Mesodermal cell (in vitro differentiated cells): ENCODE measurements around the gene TBX20.
A peak's percentile ranks its signal among the peaks of the same experiment; 100 is the strongest.

Experiments used
- H3K27ac ChIP-seq: 2 replicates; pipeline ENCODE4 v1.7.0; 2013; ENCODE audit warnings: mild to moderate bottlenecking, low read depth, low read length, moderate library complexity; ENCODE audit not compliant: severe bottlenecking
- H3K36me3 ChIP-seq: 2 replicates; pipeline ENCODE4 v1.7.1; 2013; ENCODE audit warnings: mild to moderate bottlenecking, low read length, moderate library complexity; ENCODE audit not compliant: control insufficient read depth, insufficient read depth
- H3K4me1 ChIP-seq: one replicate; pipeline ENCODE4 v1.7.1; 2013; ENCODE audit warnings: mild to moderate bottlenecking, low read length; ENCODE audit not compliant: insufficient read depth, control insufficient read depth, poor library complexity, severe bottlenecking
- H3K4me3 ChIP-seq: 2 replicates; pipeline ENCODE4 v1.7.0; 2013; ENCODE audit warnings: low read length, control low read depth, mild to moderate bottlenecking; ENCODE audit not compliant: insufficient read depth, poor library complexity, severe bottlenecking; ENCODE audit errors: extremely low read depth
- H3K9me3 ChIP-seq: 2 replicates; pipeline ENCODE4 v1.7.1; 2013; ENCODE audit warnings: mild to moderate bottlenecking, low read length, moderate library complexity; ENCODE audit not compliant: control insufficient read depth
- WGBS, 2 experiments: methylation state at CpG; one replicate each; pipeline ENCODE4 v1.1.5; 2013; ENCODE audit warnings: missing lambda C conversion rate in 2 of 2; ENCODE audit not compliant: insufficient coverage in 2 of 2; 5-methylcytosine and 5-hydroxymethylcytosine counted together

Gene TBX20

GRCh38 chr7:35254496-35255442, 869 bp upstream of the TBX20 start:
- Histone ChIP-seq H3K4me1 (peaks cover 28% of the 10 kb centered on the region), H3K9me3 (no peaks in the 10 kb centered on the region), H3K36me3 (no peaks in the 10 kb centered on the region), H3K27ac (peak overlapping the region; percentile 85), H3K4me3 (peak overlapping the region; percentile 65)
- 2 to 4% methylated on average over 35 to 39 of the region's 45 CpGs for WGBS, 2 experiments

- Histone ChIP-seq H3K36me3 (no peaks in the 10 kb centered on the region), H3K4me3 (peak overlapping the region; percentile 65), H3K9me3 (no peaks in the 10 kb centered on the region), H3K4me1 (peaks cover 38% of the 10 kb centered on the region), H3K27ac (no peak overlapping the region)
- WGBS, 2 experiments = 0 to 1% methylated on average over 9 to 19 of the region's 21 CpGs
Observed at GRCh38 chr7:35253460-35253709, 515 bp downstream of the TBX20 start.

DNA sequence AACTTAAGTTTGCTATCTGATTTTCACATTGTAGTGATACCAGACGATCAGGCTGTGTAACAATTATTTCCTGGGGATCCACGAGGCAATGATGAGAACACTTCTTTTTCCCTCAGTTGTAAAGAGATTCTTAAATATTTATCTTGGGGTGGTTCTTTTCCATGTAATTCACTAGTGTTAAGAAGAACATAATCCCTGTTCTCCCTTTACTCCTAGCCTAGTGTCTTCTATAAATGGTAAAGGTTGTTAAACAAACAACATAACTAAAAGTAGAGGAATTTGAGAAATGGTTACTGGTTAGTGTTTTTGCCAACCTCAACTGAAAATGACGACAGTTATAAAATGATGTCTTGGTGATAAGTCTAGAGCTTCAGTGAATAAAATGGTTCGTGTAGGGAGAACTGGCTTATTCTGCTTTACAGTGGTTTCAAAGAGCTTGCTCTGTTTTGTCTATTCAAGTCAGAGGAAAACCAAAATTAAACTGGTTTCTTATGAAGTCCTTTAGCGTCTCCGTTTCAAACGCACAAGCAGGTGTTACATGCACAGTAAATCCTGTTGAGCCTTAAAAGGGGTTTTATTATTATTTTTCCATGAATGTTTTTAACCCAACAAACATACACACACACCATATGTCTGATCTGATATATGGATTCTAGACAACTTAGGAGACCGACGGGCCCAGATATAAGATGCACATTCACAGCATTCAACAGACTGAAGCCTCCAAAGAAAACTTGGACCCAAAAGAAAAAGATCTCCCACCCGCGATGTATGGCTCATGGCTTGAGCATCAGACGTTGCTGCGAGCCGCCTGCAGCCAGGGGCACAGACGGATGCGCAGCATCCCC, 1.1 kb downstream of the TBX20 start:
- peak overlapping the region; percentile 65 for H3K4me3 ChIP-seq
- no peak overlapping the region for H3K27ac ChIP-seq
- 1 to 3% methylated on average over 10 to 16 of the region's 16 CpGs for WGBS, 2 experiments
- no peaks in the 10 kb centered on the region for H3K36me3 ChIP-seq
- no peaks in the 10 kb centered on the region for H3K9me3 ChIP-seq
- peaks cover 36% of the 10 kb centered on the region for H3K4me1 ChIP-seq

- no peaks in the 10 kb centered on the region for H3K9me3 ChIP-seq
- H3K27ac ChIP-seq = no peak overlapping the region
- H3K4me3 ChIP-seq = peak overlapping the region; percentile 65
- H3K36me3 ChIP-seq = no peaks in the 10 kb centered on the region
- WGBS, 2 experiments = 4 to 14% methylated on average over 2 of the region's 5 CpGs
- H3K4me1 ChIP-seq = peaks cover 27% of the 10 kb centered on the region
Observed at GRCh38 chr7:35251606-35252310, 2.1 kb downstream of the TBX20 start.

DNA sequence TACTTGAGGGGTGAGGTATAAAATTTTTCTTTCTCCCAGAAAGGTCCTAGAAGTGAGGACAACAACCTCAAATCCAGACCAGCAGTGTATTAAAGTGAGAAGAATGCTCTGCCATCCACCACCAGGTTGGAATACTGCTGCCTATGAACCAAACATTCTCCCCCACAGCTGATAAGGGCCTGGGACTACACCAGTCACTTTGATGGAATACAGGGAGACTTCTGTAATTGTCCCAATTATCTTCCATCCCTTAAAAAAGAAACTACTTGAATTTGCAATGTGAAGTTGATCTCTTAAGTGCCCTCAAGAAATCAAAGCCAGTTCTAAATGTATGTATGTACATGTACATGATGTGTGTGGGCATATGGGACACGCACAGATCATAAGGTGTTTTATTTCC, 3.0 kb downstream of the TBX20 start:
- peaks cover 27% of the 10 kb centered on the region for H3K4me1 ChIP-seq
- H3K9me3 ChIP-seq = no peaks in the 10 kb centered on the region
- H3K27ac ChIP-seq = no peak overlapping the region
- WGBS, 2 experiments = 71% methylated on average over 1 of the region's 1 CpG; no CpG with 5 or more reads in 1 of the 2 experiments
- H3K4me3 ChIP-seq = peak overlapping the region; percentile 65
- no peaks in the 10 kb centered on the region for H3K36me3 ChIP-seq

- peaks cover 4% of the 10 kb centered on the region for H3K36me3 ChIP-seq
- peaks cover 27% of the 10 kb centered on the region for H3K4me1 ChIP-seq
- no CpG with 5 or more reads among the region's 2 CpGs for WGBS, 2 experiments
- peak overlapping the region; percentile 65 for H3K4me3 ChIP-seq
- no peaks in the 10 kb centered on the region for H3K9me3 ChIP-seq
- no peak overlapping the region for H3K27ac ChIP-seq
Observed at GRCh38 chr7:35250452-35250851, 3.4 kb downstream of the TBX20 start.

DNA sequence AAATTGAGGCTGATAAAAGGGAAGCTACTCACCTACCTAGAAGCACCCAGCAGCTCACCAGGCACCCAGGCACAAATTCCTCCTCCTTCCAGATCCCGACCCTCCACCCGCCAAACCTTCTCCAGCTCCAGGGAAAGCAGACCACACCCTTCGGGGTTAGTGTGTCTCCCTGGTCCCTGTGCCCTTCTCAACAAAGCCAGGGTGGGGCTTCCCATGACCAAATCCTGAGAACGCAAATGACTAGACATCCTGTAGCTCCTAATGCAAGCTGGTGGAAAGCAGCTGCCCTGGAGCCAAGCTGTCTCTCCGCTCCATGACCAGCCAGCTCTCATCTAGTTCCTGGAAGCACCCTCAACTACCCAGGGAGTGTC, 4.4 kb downstream of the TBX20 start:
- Histone ChIP-seq H3K36me3 (peaks cover 13% of the 10 kb centered on the region), H3K4me3 (peak overlapping the region; percentile 65), H3K4me1 (peaks cover 22% of the 10 kb centered on the region), H3K27ac (no peak overlapping the region), H3K9me3 (no peaks in the 10 kb centered on the region)
- 3 to 10% methylated on average over 5 of the region's 5 CpGs for WGBS, 2 experiments

- 9 to 12% methylated on average over 12 to 17 of the region's 21 CpGs for WGBS, 2 experiments
- Histone ChIP-seq H3K4me3 (peak overlapping the region; percentile 65), H3K27ac (no peak overlapping the region)
Observed at GRCh38 chr7:35248576-35249536, 5.0 kb downstream of the TBX20 start.

DNA sequence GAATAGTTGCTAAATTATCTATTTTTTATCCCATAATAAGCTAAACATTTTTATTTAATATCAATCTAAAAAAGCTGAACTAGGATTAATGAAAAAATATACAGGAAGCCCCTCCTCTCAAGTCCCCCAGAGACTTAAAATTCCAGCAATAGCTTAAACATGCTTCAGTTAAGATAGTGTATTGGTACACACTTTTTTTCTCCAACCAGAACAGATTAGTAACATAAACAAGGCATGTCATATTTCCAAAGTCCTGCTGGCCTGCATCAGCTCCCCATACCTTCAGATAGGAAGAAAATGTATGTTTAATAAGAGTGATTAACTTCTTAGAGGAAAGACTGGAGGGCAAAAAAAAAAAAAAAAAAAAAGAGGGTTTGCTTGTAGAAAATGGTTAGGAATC, 7.1 kb downstream of the TBX20 start:
- no peak overlapping the region for H3K27ac ChIP-seq
- peaks cover 22% of the 10 kb centered on the region for H3K4me1 ChIP-seq
- H3K36me3 ChIP-seq = peaks cover 34% of the 10 kb centered on the region
- H3K4me3 ChIP-seq = no peak overlapping the region
- H3K9me3 ChIP-seq = no peaks in the 10 kb centered on the region

More at GRCh38 chr7:35248576-35249536, 5.0 kb downstream of the TBX20 start:
- H3K4me1 ChIP-seq = peaks cover 22% of the 10 kb centered on the region
- H3K36me3 ChIP-seq = peaks cover 16% of the 10 kb centered on the region
- H3K9me3 ChIP-seq = no peaks in the 10 kb centered on the region

GRCh38 chr7:35241884-35242283, 12.0 kb downstream of the TBX20 start:
- Histone ChIP-seq H3K27ac (no peak overlapping the region), H3K4me1 (no peaks in the 10 kb centered on the region), H3K36me3 (peaks cover 65% of the 10 kb centered on the region), H3K4me3 (no peak overlapping the region), H3K9me3 (no peaks in the 10 kb centered on the region)
- 64 to 72% methylated on average over 3 to 5 of the region's 7 CpGs for WGBS, 2 experiments
